NCI-H2029 treated with DMSO at 0.1 percent for 48 hours (cell line): ENCODE measurements around the gene SCART1.
"Not testable (repeated sequence)": the region's sequence is repeated elsewhere in the genome, so short reads cannot be mapped to it uniquely, and the experiment has no call there.

Experiments
- DNase-seq: peaks from one replicate; lab custom pipeline; 2025; lab: John Stamatoyannopoulos, UW

Gene SCART1

DNA sequence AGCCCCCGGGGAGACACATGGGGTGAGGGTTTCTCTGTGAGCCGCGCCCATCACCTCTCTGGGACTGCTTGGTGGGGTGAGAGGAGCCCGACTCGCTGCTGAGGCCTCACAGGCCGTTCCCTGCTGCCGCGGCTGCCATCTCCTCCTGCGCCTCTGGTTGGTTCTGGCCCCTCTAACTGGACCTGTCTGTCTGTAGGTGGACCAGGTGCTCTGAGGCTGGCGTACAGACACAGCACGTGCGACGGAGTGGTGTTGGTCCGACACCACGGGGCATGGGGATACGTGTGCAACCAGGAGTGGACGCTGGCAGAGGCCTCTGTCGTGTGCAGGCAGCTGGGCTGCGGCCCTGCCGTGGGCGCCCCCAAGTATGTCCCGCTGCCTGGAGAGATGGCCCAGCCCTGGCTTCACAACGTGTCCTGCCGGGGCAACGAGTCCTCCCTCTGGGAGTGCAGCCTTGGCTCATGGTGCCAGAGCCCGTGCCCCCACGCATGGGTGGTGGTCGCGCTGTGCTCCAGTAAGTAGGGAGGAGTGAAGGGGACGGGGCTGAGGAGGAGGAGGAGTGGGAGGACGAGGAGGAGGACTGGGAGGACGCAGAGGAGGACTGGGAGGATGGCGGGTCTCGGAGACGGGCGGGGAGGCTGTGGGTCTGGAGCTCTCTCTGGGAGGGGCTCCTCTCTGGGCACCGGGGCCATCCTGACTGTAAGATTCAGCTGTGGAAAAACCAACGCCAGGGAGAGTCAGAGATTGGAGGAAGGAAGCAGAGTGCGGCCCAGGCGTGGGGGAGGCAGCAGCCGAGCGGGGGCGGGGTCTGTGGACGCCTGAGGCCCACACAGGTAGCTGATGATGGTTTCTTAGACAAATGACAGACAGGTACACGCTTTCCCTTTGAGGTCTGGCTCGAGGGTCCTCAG is 2.6 kb downstream of the SCART1 start:
- DNase-seq, result no peak

- DNase-seq, result no peak
These were observed 3.5 kb downstream of the SCART1 start for GRCh38 chr10:133457100-133457841.

DNA sequence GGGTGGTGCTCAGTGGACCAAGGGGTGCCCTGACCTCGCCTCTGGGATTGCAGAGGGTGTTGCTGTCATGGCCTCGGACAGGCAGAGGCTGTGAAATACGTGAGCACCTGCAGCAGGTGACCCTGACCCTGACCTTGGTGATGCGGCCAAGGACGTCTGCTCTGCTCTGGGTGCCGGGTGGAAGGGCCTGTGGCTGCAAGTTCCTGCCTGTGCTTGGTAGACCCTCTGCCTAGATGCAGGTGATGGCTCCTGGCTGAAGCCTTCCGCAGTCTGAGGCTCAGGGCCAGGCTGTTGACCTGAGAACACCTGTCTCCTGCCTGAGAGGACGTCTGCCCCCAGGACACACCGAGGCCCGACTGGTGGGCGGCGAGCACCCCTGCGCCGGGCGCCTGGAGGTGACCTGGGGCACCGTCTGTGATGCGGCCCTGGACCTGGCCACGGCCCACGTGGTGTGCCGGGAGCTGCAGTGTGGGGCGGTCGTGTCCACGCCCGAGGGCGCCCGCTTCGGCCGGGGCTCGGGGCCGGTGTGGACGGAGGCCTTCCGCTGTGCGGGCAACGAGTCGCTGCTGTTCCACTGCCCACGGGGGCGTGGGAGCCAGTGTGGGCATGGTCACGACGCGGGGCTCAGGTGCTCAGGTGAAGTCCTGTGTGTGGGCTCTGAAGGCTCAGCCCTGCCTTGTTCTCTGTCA is 4.4 kb downstream of the SCART1 start:
- no peak for DNase-seq

DNA sequence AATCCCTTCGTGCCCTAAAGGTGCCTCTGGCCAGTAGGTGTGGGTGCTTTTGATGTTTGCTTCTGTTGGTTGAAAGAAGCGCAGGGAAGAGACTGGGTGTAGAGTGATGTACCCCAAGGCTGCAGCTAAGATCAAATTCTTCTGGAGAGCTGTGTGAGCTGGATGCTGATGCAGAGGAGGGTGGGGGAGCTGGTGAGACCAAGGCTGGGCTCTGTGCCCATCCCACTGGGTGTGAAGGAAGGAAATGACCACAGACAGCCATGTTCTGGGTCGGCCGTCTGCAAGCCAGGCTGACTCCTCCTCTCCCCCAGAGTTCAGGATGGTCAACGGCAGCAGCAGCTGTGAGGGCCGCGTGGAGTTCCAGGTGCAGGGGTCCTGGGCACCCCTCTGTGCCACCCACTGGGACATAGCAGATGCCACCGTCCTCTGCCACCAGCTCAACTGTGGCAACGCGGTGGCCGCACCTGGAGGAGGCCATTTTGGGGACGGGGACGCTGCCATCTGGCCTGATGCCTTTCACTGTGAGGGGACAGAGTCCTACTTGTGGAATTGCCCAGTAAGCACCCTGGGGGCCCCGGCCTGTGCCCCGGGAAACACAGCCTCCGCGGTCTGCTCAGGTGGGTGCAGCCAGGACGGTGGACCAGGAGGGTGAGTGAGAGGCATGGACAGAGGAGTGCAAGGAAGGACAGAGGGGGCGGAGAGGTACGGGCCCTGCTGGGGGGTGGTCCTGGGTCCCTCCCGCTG is 5.1 kb downstream of the SCART1 start:
- DNase-seq, result no peak

DNA sequence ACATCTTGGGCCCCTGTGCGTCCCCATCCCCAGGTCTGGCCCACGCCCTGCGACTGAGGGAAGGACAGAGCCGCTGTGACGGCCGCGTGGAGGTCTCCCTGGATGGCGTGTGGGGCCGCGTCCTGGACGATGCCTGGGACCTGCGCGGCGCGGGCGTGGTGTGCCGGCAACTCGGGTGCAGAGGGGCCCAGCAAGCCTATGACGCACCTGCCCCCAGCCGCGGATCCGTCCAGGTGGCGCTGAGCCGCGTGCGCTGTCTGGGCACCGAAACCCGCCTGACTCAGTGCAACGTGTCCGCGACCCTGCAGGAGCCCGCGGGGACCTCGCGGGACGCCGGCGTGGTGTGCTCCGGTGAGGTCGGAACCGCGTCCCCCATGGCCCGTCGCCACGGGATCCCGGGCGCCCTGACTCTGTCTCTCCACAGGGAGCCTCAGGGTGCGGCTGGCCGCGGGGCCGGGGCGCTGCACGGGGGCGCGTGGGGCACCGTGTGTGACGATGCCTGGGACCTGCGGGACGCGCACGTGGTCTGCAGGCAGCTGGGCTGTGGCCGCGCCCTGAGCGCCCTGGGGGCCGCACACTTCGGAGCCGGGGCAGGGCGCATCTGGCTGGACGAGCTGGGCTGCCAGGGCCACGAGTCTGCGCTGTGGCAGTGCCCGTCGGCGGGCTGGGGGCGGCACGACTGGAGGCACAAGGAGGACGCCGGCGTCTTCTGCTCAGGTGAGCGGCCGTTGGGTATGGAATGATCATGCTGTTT is 5.9 kb downstream of the SCART1 start:
- DNase-seq, result no peak

- no peak for DNase-seq
These were observed 6.5 kb downstream of the SCART1 start for GRCh38 chr10:133460208-133460769.

- no peak for DNase-seq
These were observed 7.3 kb downstream of the SCART1 start for GRCh38 chr10:133461027-133461426.

GRCh38 chr10:133461841-133462240 is 8.1 kb downstream of the SCART1 start:
- no peak for DNase-seq

DNA sequence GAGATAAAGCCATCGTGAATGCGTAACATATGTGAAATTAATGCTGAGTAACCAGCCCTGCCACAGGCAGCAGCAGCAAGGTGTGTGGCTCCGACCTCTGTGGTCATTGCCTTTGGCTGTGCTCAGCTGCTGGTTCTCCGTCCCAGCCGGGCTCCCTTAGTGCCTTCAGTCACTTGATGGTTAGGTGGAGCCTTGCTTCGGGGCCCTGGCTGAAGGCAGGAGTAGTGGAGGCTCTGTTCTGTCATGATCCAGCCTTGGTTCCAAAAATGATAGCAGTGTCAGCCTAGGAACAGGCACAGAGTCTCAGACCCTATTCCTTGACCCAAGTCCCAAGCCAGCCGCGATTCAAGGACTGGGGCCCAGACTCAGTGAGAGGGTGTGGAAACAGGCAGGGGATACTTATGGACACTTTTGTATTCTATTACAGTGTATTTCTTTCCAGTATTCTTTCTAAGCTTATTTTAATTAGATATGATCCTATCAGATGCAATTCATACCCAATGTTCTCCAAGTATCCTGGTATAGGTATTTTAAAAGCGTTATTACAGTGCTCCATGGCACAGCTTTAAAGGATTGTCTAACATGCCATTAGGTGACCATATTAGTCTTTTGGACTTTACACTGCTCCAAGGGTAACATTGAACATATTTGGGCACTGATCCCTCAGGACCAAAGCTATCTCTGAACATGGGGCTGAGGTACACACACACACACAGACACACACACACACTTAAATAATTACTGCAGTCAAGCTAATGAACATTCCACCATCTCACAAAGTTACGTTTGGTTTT is 9.0 kb downstream of the SCART1 start:
- DNase-seq, result no peak

- no peak for DNase-seq
These were observed 10.9 kb downstream of the SCART1 start for GRCh38 chr10:133464582-133465031.

DNA sequence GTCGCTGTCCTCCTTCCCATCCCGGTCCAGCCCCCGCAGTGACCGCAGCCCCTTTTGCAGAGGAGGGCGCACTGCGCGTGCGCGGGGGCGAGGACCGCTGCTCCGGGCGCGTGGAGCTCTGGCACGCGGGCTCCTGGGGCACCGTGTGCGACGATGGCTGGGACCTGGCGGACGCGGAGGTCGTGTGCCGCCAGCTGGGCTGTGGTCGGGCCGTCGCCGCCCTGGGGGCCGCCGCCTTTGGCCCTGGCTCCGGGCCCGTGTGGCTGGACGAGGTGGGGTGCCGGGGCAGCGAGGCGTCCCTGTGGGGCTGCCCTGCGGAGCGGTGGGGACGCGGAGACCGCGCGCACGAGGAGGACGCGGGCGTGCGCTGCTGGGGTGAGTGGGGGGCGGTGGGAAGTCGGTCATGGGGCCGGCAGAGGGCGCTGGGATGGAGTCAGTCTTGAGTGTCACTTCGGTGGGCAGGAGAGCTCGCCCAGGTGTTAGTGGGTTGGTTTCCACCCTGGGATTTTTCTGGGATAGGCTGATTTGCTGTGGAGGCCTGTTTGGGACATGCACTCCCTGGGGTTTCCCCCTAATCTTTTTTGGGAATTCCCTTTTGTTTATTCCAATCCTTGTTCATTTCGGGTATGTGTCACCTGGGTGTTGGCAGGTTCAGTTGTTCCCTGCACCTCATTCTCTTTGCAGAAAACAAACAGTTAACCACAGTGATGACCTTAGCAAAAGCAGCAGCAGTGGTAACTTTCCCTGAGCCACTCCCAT is 11.6 kb downstream of the SCART1 start:
- DNase-seq, result no peak

DNA sequence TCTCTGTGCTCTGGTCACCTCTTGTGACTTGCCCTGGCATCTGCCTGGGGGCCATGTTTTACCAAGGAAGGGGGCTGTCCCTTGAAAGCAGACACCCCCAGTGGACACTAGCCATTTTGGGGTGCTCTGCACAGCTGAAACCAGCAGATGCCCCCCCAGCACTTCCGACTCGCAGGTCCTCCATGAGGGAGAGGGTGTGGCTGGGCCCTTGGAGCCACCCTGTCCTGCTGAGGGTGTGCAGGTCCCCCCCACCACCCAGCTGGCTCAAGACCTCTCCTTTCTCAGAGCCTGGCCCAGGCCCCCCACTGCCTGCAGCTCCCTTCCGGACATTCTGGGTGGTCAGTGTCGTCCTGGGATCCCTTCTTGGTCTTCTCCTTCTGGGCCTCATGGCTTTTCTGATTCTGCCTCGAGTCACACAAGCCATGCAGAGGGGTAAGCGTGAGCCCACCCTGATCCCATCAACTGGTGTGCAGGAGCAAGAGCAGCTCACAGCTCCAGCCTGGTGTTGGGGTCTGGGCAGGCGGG is 12.3 kb downstream of the SCART1 start:
- no peak for DNase-seq

DNA sequence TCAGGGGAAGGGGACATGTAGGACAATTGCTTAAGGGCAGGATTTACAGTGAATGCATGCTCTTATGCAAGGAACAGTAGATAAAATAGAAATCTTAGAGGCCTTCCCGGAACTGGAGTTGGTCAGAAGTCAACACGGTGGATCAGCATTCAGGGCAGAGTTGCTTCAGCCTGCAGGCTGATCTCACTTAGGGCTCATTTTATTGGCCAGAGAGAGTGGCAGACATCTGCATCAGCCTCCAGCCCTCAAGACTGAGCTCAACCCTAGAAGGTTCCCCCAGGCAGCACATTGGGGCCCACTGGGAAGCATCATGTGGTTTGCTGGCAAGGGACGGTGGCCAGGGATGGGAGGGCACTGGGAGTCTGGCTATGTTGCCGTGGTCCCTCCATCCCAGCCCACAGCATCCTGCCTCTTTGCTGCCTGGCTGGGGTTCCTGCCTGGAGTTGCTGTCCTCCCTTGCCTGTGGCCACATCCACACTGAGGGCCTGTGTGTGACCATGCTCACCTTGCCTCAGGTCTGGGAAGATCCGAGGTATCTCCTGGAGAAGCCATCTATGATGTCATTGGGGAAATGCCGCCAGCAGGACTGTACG is 13.0 kb downstream of the SCART1 start:
- DNase-seq, result no peak

GRCh38 chr10:133467286-133467911 is 13.7 kb downstream of the SCART1 start:
- no peak for DNase-seq

DNA sequence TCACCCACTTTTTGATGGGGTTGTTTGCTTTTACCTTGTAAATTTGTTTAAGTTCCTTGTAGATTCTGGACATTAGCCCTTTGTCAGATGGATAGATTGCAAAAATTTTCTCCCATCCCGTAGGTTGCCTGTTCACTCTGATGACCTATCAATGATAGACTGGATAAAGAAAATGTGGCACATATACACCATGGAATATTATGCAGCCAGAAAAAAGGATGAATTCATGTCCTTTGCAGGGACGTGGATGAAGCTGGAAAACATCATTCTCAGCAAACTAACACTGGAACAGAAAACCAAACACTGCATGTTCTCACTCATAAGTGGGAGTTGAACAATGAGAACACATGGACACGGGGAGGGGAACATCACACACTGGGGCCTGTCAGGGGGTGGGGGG is 15.5 kb downstream of the SCART1 start:
- DNase-seq, result not testable (repeated sequence)

- no peak for DNase-seq
These were observed 17.8 kb downstream of the SCART1 start for GRCh38 chr10:133471300-133472109.

GRCh38 chr10:133473270-133473669 is 19.5 kb downstream of the SCART1 start:
- no peak for DNase-seq
